T-helper 2 cell treated with Interferon-gamma antibody and Interleukin-4, amounts not matched to agents 100 ng/mL and 5 ng/mL, for 36 hours (primary cell): Measurements from ENCODE around the gene CSRP1. TPM values are rescaled to one million over a fixed set of nuclear protein-coding genes. Genes with fewer than 3 reads are reported as not detected.

Source experiments
- intact Hi-C: fragments of 100-400 bp; cut with micrococcal nuclease; formaldehyde crosslinking; loops from one replicate; pipeline ENCODE4 v1.15.1; 2023
- total RNA-seq: library from RNA; stranded (reverse); gene quantifications from 2 replicates; pipeline ENCODE4 v1.2.3, GENCODE V29; 2022

Gene CSRP1
- total RNA-seq, 1 donor from 2014 or later, result 83.6 TPM

DNA sequence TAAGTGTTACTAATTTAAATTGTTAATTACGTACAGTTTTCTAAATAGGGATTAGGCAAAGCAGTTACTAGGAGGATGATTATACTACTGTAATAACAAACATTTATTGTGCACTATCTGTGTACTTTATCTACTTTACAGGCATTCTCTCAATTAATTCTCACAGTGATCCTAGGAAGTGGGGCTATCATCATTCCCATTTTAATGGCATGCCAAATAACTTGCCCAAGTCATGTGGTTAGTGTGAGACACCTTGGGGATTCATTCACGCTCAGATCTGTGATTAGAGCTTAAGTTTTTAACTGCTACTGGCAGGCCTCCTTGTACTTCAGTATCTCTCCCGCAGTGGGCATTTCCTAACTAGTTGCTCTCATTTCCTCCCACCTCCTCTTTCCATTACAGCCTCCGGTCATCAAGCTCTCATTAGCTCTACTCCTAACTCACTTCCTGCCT is 49.4 kb downstream of the CSRP1 start:
- intact Hi-C loops, result no loop called here

DNA sequence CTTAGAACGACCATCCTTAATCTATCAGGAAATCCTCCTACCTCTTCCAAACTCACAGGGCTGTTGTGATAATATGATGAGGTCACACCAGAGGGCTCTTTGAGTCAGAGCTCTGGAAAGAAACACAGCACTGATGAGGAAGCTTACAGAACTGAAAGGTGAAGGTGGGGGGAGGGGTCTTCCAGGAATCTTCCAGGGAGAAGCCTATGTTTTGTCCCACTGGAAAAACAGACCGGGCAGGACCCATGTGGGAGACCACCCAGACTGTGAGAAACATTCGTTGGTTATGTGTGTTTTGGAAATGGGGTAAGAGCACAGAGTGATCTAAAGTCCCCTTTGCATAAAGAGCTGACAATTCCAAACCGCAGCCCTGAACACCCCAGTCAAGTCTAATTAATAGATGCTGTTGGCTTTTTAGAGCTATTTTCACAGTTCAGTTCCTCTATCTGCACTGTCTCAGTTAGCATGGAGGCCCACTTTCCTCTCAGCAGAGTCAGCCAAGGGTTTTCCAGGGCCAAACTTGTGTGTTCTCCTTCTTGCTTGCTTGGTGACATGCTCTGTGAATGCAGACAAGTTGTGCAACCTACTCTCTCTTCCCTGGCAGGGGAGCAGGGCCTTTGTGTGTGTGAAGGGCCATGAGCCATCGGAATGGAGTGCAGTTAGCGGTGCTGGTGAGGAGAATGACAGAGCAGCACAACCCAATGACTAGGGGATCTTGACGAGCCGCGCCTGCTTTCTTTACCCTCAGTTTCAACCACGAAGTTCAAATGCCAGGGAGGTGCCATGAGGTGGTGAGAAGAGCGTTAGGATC is 50.2 kb downstream of the CSRP1 start:
- intact Hi-C loops, result no loop called here

DNA sequence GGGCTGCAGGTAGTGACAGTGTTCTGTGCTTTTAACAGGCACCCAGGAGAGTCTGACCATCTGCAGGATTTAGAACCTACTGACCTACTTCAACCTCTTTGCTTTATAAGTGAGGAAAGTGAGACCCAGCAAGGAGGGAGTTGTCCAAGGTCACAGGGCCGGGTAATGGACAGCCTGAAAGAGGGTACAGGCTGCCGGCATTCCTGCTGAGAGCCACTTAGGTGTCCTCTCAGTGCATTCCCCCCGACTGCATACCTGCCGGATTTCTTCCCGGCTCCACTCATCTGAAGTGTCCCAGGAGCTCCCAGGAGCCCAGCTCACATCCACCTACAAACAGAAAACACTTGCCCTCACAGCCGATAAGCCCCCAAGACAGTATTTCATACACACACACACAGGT is 51.8 kb downstream of the CSRP1 start:
- intact Hi-C loops, result loop anchor here (2.0 kb wide), 1 partner anchor 14 kb away; the partner anchor contains the start of gene PHLDA3

DNA sequence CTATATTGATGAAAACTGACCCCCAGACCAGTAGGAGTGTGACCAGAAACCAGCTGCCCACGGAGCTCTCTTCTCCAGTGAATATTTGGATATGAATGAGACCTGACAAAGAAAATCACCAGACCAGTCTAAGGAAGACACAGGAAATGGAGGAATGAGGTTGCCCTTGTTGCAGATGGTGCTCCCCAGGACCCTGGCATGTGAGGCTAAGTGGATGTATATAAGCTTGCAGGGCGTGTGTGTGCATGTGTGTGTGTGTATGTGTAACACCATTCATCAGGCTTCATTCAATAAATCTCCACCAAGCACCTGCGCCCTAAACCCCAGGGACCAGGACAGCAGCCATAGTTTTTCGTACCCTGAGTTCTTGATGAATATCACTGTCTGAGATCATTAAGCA is 52.3 kb downstream of the CSRP1 start:
- intact Hi-C loops, result loop anchor here (2.0 kb wide), 1 partner anchor 14 kb away; the partner anchor contains the start of gene PHLDA3

DNA sequence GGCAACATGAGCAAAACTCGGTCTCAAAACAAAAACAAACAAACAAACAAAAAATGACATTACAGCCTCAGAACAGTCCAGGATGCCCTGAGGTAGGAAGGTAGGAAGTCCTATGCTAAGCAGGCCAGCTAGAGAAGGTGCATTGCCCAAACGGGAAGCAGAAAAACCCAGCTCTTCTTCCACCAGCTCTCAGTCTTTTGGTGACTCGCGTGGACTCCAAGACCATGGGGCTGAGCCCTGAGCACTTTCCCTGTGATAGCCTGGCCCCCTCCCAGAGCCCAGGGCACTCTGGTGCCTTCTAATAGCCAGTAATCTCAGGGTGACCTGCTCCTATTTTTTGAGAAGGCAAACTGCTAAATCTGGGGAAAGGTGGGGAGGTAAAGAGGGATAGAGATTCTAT is 54.1 kb downstream of the CSRP1 start:
- intact Hi-C loops, result no loop called here

DNA sequence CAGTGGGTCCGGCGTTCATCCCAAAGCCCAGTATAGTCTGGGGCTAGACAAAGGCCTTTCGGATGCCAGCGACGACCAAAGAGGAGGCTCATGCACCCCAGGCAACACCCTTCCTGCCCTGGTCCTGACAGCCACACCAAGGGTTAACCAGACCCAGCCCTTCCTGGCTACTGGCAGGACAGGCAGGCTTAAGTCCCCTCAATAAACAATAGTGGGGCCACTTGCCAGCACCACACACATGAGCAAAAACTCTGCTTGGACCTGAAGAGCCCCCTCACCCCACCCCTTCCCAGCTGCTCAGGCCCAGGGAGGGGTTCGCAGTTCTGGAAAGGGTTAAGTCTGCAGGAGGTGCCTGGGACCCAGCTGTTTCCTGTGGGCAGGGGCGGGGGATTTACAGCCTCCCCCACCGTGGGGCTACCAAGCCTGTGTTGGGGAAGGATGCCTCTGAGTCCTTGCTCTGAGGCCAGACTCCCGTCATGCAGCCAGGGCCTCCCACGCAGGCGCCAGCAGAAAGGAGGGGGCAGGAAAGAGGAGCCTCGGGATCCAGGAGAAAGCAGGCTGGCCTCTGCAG is 56.1 kb downstream of the CSRP1 start:
- intact Hi-C loops, result no loop called here

DNA sequence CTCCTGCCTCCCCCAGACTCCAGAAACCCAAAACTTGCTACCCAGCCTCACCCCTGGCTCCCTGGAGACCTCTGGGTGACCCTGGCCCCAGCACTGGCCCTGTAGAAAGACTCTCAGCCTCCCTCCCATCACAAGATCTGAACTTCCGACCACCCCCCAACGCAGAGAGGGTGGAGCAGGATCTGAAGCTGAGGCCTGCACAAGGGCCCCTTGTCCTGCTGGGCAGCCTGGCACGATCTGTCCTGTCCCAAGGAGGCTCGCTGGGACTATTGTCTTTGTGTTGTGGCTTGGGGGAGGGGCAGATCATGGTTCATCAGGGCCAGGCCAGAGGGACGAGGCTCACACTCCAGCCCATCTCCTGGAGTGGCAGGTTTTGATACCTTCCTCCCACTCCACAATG is 57.9 kb downstream of the CSRP1 start:
- intact Hi-C loops, result loop anchor here (1.0 kb wide), 2 partner anchors 33 to 64 kb away; no protein-coding TSS in a partner anchor

DNA sequence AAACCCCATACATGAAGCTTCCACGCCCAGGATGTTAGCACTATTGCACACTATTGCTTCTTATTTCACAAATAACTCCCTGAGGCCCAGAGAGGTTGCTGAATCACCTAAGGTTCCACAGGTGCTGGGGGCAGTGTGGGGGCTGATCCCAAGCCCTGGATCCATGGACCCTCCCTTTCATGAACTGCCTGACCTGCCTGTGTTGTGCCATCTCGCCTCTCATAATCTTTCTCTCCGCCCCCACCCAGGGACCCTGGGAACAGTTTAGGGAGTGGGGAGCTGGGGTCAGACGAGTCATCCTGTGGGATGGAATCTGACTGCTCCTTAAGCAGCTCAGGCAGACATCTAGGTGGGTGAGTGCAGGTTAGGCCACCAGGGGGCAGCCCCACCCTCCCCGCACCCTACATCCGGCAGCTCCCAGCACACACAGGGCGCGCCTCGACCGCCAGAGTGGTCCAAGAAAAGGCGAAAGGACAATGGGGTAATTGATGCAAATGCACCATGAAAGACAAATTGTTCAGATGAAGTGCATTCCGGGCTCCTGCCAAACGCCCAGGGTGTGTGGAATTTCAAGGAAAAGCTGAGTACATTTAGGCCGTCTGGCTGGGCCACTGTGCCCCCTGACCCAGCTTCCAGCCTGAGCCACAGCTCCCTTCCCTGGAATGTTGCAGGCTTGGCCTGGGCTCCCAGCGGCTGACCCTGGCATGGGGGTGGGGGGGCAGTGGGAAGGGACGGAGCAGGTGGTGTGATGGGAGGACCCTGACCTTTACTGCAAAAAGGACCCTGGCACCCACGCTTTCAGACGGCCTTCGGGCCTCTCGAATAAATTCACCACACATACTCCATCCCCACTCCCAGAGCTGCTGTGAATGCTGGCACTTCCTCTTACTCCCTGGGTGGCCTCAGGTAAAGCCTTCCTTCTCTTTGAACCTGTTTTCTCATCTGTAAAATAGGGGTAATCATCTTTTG is 58.7 kb downstream of the CSRP1 start:
- intact Hi-C loops, result loop anchor here (1.0 kb wide), 2 partner anchors 34 to 65 kb away; no protein-coding TSS in a partner anchor

DNA sequence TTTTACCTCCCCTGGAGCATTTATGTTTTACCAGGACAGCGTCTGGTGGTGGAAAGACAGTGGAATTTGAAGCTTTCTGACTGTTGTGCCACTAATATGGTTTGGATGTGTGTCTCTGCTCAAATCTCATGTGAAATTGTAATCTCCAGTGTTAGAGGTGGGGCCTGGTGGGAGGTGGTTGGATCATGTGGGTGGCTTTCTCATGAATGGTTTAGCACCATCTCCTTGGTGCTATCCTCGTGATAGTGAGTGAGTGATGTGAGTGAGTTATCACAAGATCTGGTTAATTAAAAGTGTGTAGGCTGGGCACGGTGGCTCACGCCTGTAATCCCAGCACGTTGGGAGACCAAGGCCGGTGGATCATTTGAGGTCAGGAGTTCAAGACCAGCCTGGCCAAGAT is 61.6 kb downstream of the CSRP1 start:
- intact Hi-C loops, result no loop called here

DNA sequence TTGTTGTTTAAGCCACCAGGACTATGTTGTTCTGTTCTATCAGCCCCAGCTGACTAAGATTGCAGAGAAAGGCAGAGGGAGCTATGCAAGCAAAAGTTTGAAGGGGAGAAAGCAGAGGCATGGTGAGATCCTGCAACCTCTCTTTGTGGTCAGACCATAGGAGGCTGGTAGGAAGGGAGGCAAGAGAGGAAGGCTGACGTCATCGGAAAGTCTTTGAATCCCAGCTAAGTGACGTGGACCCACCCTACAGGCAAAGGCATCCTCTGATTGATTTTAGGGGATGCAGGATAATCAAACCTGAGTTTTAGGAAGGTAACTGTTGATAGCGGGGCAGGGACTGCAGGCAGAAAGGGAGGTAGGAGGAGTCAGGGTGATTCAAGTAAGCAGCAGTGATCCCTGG is 62.1 kb downstream of the CSRP1 start:
- intact Hi-C loops, result no loop called here

DNA sequence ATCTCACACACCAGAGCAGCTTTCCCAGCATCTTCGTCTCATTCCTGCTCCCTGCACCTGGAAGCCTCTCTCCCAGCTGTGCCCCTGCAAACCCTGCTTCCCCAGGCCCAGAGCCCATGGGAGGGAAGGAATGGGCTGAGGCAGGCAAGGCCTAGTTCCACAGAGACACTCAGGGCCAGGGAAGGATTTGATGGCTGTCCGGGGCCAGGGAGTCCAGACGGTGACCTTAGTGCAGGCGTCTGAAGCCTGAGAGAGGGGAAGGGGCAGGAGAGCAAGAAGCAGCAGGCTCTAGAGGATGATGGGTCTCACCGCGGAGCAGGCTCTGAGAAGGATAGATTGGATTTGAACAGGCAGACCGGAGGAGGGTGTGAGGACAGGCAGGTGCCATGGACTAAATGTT is 63.2 kb downstream of the CSRP1 start:
- intact Hi-C loops, result no loop called here

DNA sequence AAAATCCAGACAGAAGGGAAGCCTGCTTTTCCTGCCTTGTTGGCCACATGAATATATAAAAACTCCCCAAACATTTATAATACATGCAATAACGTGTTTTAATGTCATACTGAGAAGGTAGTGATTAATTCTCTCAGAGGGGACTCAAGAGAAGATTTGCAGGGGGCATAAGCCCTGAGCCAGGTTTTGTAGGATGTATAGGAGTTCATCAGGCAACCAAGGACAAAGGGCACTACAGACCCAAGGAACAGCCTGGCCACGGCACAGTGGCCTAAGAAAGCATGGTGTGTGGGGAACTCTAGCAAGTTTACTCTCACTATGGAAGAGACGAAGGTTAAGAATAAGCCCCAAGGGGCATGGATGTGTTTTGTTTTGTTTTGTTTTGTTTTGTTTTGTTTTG is 70.0 kb downstream of the CSRP1 start:
- intact Hi-C loops, result no loop called here

DNA sequence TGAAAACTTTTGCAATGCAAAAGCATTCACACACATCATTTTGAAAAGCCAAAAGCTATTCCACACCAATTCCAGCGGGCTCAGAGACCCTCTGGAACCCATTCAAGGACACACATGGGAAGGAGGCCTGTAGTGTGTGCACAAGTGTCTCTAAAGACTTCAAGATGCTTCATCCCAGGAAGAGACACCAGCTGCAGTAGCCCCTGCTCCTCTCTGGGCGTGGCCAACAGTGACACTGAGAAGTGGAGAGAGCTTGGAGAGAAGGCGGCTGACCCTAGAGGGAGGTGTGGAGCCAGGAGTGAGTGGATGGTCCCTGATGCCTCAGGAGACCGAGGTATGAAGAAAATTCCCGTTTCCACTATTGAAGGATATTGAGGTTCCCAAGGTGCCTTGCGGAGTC is 70.5 kb downstream of the CSRP1 start:
- intact Hi-C loops, result no loop called here

DNA sequence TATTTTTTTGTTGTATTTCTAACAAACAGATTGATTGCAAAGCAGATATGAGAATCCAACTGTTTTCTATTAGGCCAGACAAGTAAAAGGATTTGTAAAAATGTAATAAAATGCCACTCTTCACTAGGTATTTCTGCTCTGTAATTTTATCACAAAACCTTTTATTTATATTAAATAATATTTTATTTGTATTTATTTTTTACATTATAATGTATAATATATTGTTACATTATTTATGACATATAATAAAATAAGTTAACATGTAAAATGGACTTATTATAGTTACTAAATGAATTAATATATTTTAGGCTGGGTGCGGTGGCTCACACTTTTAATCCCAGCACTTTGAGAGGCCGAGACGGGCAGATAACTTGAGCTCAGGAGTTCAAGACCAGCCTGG is 72.7 kb downstream of the CSRP1 start:
- intact Hi-C loops, result no loop called here

DNA sequence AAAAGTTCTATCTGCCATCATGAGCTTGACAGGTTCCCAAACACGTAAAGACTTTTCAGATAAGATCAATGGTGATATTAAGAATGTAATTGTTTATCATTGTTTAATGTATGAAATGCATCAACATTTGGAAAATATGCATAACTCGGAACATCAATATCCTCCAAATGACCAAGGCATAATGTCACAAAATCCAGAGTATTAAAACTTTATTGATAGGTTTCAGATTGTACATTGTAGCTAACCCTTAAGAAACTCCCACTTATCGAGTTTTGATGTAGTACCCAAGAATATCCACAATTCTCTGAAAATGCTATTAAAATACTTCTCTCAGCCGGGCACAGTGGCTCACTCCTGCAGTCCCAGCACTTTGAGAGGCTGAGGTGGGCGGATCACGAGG is 73.3 kb downstream of the CSRP1 start:
- intact Hi-C loops, result no loop called here

Other genes with a start within 250 kb of the CSRP1 start
- gene PKP1, start 223.6 kb downstream of the CSRP1 start, total RNA-seq, result not detected in 2 replicates
- gene TNNT2, start 129.4 kb downstream of the CSRP1 start, total RNA-seq, result not detected in 2 replicates
- not detected in 2 replicates for gene LAD1, start 107.8 kb downstream of the CSRP1 start, total RNA-seq
- gene TNNI1, start 85.4 kb downstream of the CSRP1 start, total RNA-seq, result not detected in 2 replicates
- gene PHLDA3, start 37.9 kb downstream of the CSRP1 start, total RNA-seq, result 16.1 and 16.6 TPM in 2 replicates
- gene NAV1, start 32.0 kb upstream of the CSRP1 start, total RNA-seq, result 1.8 and 2.3 TPM in 2 replicates